CD14-positive monocyte (primary cell): ENCODE data around the gene ANKRD29. TPM values are rescaled to one million over a fixed set of nuclear protein-coding genes. Genes with fewer than 3 reads are reported as not detected.
A peak's percentile ranks its signal among the peaks of the same experiment; 100 is the strongest.

ENCODE experiments used
- DNase-seq, 3 donors: peaks; one replicate each; pipeline ENCODE4 v3.0.0-alpha.2; 2011 to 2022
- H2AFZ ChIP-seq: 2 replicates; pipeline ENCODE4 v1.6.0; 2012; ENCODE audit warnings: mild to moderate bottlenecking, low read depth, low read length, inconsistent platforms; ENCODE audit not compliant: insufficient read depth, poor library complexity, severe bottlenecking
- H3K27ac ChIP-seq, 2 donors: 1 replicate in 1 of 2; 2 replicates in 1 of 2; pipeline ENCODE4 v1.5.1; 2012 to 2013; ENCODE audit warnings: low read length in 2 of 2, control low read depth in 1 of 2, inconsistent platforms in 1 of 2, low read depth in 1 of 2, mild to moderate bottlenecking in 1 of 2
- H3K27me3 ChIP-seq, 2 donors: one replicate each; pipeline versions ENCODE4 v1.6.0 to v1.6.1; 2011 to 2013; ENCODE audit warnings: low read length in 2 of 2; ENCODE audit not compliant: control insufficient read depth in 2 of 2, insufficient read depth in 2 of 2
- H3K36me3 ChIP-seq, 2 donors: replicated peaks in 1 of 2; 1 replicate in 1 of 2; 2 replicates in 1 of 2; pipeline versions ENCODE4 v1.5.1 to v1.6.1; 2012 to 2013; ENCODE audit warnings: low read length in 2 of 2, control low read depth in 1 of 2, inconsistent platforms in 1 of 2, mild to moderate bottlenecking in 1 of 2; ENCODE audit not compliant: insufficient read depth in 2 of 2, control insufficient read depth in 1 of 2
- H3K4me1 ChIP-seq, 2 donors: 1 replicate in 1 of 2; 2 replicates in 1 of 2; pipeline versions ENCODE4 v1.5.1 to v1.6.1; 2012 to 2013; ENCODE audit warnings: low read length in 2 of 2, control low read depth in 1 of 2, inconsistent platforms in 1 of 2, mild to moderate bottlenecking in 1 of 2, moderate library complexity in 1 of 2; ENCODE audit not compliant: insufficient read depth in 2 of 2, control insufficient read depth in 1 of 2
- H3K4me2 ChIP-seq: replicated peaks from 2 replicates; pipeline ENCODE3; 2012; ENCODE audit warnings: low read length, moderate library complexity, mild to moderate bottlenecking; ENCODE audit not compliant: poor library complexity, severe bottlenecking; ENCODE audit errors: extremely low read depth
- H3K4me3 ChIP-seq, 3 experiments: fragments of 200-600 bp in 1 of 3; sonication (generic) in 1 of 3; replicated peaks in 1 of 3; 1 replicate in 2 of 3; 2 replicates in 1 of 3; pipeline ENCODE4 v1.5.1; 2011 to 2013; ENCODE audit warnings: low read length in 3 of 3, mild to moderate bottlenecking in 3 of 3, control low read depth in 2 of 3, low read depth in 2 of 3, inconsistent platforms in 1 of 3, moderate library complexity in 1 of 3
- H3K79me2 ChIP-seq: 2 replicates; pipeline ENCODE4 v1.6.0; 2012; ENCODE audit warnings: mild to moderate bottlenecking, control low read depth, inconsistent platforms, low read length, moderate library complexity; ENCODE audit not compliant: insufficient read depth
- H3K9ac ChIP-seq: 2 replicates; pipeline ENCODE4 v1.6.0; 2017; ENCODE audit warnings: low read length, mild to moderate bottlenecking; ENCODE audit not compliant: insufficient read depth, poor library complexity, severe bottlenecking
- H3K9me3 ChIP-seq, 2 donors: replicated peaks in 1 of 2; 1 replicate in 1 of 2; 2 replicates in 1 of 2; pipeline versions ENCODE4 v1.5.1 to v1.6.1; 2012 to 2013; ENCODE audit warnings: low read length in 2 of 2, control low read depth in 1 of 2; ENCODE audit not compliant: control insufficient read depth in 1 of 2, insufficient read depth in 1 of 2
- H4K20me1 ChIP-seq: 2 replicates; pipeline ENCODE4 v1.6.0; 2012; ENCODE audit warnings: mild to moderate bottlenecking, low read length, control low read depth, moderate library complexity; ENCODE audit not compliant: insufficient read depth
- H3K27ac Mint-ChIP-seq, 7 donors: one replicate each; pipeline ENCODE4 v1.8.0; 2020; ENCODE audit warnings: mild to moderate bottlenecking in 7 of 7, mixed read lengths in 7 of 7, moderate library complexity in 6 of 7, inconsistent platforms in 2 of 7
- H3K27me3 Mint-ChIP-seq, 3 donors: one replicate each; pipeline ENCODE4 v1.8.0; 2021 to 2022; ENCODE audit warnings: low read depth in 3 of 3, mild to moderate bottlenecking in 3 of 3, mixed read lengths in 3 of 3, moderate library complexity in 3 of 3, inconsistent platforms in 1 of 3
- H3K36me3 Mint-ChIP-seq, 2 donors: one replicate each; pipeline ENCODE4 v1.8.0; 2020; ENCODE audit warnings: mixed read lengths in 2 of 2, inconsistent platforms in 1 of 2, mild to moderate bottlenecking in 1 of 2
- H3K4me1 Mint-ChIP-seq: one replicate; pipeline ENCODE4 v1.8.0; 2020; ENCODE audit warnings: mild to moderate bottlenecking, mixed read lengths
- H3K4me3 Mint-ChIP-seq, 2 donors: one replicate each; pipeline ENCODE4 v1.8.0; 2020; ENCODE audit warnings: mild to moderate bottlenecking in 2 of 2, mixed read lengths in 2 of 2, moderate library complexity in 1 of 2
- H3K9me3 Mint-ChIP-seq, 7 donors: one replicate each; pipeline ENCODE4 v1.8.0; 2020 to 2022; ENCODE audit warnings: mixed read lengths in 7 of 7, mild to moderate bottlenecking in 6 of 7, moderate library complexity in 6 of 7, inconsistent platforms in 2 of 7
- WGBS: methylation state at CpG from one replicate; pipeline ENCODE4 v1.1.5; 2013; ENCODE audit warnings: missing lambda C conversion rate; ENCODE audit not compliant: insufficient coverage; 5-methylcytosine and 5-hydroxymethylcytosine counted together
- intact Hi-C, 2 donors: fragments of 100-400 bp; cut with micrococcal nuclease; formaldehyde crosslinking; loops; one replicate each; pipeline versions ENCODE4 v1.15.0 to v1.15.1; 2023
- polyA plus RNA-seq, 3 donors: library from polyadenylated mRNA; depleted of rRNA in 1 of 3; unstranded in 2 of 3; stranded (reverse) in 1 of 3; fragments of 300-500 nt in 2 of 3; fragments of >200 nt in 1 of 3; fragmentation: Illumina TruSeq in 2 of 3; gene quantifications; 1 replicate in 2 of 3; 2 replicates in 1 of 3; pipeline ENCODE4 v1.2.3, GENCODE V29; 2012 to 2021
- TF ChIP-seq, protein P1 (sequence below): fragments of 200-600 bp; IDR thresholded peaks from one replicate; pipeline ENCODE4 v1.8.0; 2022; ENCODE audit warnings: antibody characterized with exemption, mild to moderate bottlenecking

ANKRD29 gene
- polyA plus RNA-seq, 3 donors = 0.03 to 0.11 TPM; not detected in 1

DNA sequence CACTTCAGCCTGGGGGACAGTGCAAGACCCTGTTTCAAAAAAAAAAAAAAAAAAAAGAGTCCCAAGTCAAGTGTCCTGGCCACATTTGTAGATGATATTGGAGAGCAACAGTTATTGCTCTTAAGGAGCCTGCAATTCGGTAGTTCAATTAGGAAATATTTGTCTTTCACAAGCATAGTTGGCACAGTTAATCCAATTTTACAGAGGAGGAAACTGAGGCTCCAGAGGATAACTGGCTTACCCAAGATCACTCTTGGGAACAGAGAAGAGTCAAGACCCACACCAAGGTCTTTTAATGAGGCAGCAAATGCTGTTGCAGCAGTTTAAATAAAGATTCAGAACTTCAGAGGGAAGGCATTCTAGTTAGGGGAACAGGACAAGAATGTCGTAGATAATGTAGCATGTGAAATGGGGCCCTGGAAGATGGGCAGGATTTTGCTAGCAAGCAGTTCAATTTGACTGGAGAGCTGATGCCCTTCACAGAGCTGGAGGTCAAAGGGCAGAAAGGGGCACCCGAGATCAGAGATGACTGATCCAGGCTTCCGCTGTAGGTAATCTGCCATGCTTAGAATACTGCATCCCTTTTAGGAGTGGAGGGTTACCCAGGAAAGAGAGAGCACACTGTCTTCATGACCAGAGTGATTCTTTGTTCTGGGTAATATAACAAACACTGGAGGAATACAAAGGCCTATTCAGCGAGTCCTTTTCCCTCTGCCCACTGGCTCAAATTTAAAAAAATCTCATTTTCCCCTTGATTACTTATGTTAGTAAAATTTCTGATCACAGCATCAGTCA is 79.4 kb downstream of the ANKRD29 start:
- no peak overlapping the region for H3K4me3 ChIP-seq
- no peak overlapping the region for H3K4me2 ChIP-seq
- no peak overlapping the region for H3K27ac ChIP-seq
- Mint-ChIP-seq H3K36me3 (peaks cover 15 to 28% of the 10 kb centered on the region in 2 donors), H3K9me3 (no peaks in the 10 kb centered on the region), H3K27me3 (peaks cover 2 to 3% (median 2%) of the 10 kb centered on the region in 3 donors), H3K27ac (peak overlapping the region in 2 of 7 donors; percentile 26 to 60), H3K4me3 (no peak overlapping the region), H3K4me1 (peaks cover 67% of the 10 kb centered on the region)
- intact Hi-C loops = loop anchor here (10.0 kb wide), 2 partner anchors 128 to 348 kb away; partner anchors contain the start of gene RIOK3 (in 1 of the 2)
- TF ChIP-seq, protein P1, sequence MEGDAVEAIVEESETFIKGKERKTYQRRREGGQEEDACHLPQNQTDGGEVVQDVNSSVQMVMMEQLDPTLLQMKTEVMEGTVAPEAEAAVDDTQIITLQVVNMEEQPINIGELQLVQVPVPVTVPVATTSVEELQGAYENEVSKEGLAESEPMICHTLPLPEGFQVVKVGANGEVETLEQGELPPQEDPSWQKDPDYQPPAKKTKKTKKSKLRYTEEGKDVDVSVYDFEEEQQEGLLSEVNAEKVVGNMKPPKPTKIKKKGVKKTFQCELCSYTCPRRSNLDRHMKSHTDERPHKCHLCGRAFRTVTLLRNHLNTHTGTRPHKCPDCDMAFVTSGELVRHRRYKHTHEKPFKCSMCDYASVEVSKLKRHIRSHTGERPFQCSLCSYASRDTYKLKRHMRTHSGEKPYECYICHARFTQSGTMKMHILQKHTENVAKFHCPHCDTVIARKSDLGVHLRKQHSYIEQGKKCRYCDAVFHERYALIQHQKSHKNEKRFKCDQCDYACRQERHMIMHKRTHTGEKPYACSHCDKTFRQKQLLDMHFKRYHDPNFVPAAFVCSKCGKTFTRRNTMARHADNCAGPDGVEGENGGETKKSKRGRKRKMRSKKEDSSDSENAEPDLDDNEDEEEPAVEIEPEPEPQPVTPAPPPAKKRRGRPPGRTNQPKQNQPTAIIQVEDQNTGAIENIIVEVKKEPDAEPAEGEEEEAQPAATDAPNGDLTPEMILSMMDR = no peak
- H3K9me3 ChIP-seq = no peaks in the 10 kb centered on the region
- H4K20me1 ChIP-seq = peaks cover 58% of the 10 kb centered on the region
- no peaks in the 10 kb centered on the region for H3K27me3 ChIP-seq
- peaks cover 0 to 7% of the 10 kb centered on the region in 2 donors for H3K36me3 ChIP-seq
- peaks cover 71% of the 10 kb centered on the region for H3K79me2 ChIP-seq
- H2AFZ ChIP-seq = no peak overlapping the region
- H3K9ac ChIP-seq = no peak overlapping the region
- H3K4me1 ChIP-seq = peaks cover 52 to 57% of the 10 kb centered on the region in 2 donors
- no peak for DNase-seq
- WGBS = 95% methylated on average over 2 of the region's 5 CpGs

DNA sequence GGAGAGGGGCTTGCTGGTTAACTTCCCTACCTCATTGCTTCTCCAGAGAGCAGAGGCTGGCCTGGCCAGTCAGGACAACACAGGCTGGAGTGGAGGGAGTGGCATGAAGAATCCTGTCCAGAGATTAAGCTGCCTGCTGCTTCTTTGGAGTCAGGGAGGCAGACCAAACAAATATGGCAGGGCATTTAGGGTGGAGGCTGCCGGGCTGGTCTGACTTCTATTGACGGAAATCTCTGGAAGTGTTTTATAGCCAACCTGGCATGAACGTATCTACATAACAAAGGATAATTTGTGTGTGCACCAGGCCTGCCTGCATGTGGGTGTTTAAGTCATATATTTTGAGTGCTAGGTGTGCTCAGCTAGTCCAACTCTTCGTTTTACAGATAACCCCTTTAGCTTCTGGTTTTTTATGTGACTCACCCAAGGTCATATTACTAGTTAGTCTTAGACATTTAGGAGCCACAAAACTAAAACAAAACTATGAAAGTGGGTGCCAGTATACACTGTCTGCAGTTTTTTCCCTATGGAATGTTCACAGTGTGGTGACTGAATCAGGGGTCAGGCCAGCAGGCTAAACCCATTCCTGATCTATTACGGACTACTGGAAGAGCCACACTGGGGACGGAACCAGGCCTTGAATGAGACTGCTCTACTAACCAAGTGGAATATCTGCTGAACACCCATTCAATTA is 81.9 kb downstream of the ANKRD29 start:
- no peak overlapping the region for H3K4me3 Mint-ChIP-seq
- intact Hi-C loops = loop anchor here (10.0 kb wide), 2 partner anchors 126 to 346 kb away; partner anchors contain the start of gene RIOK3 (in 1 of the 2)
- Histone ChIP-seq H3K27ac (no peak overlapping the region), H3K9ac (no peak overlapping the region), H3K9me3 (no peaks in the 10 kb centered on the region), H3K4me3 (no peak overlapping the region), H3K79me2 (peaks cover 71% of the 10 kb centered on the region), H3K27me3 (no peaks in the 10 kb centered on the region), H3K36me3 (peaks cover 5 to 12% of the 10 kb centered on the region in 2 donors), H2AFZ (no peak overlapping the region), H3K4me2 (no peak overlapping the region), H3K4me1 (peaks cover 48 to 52% of the 10 kb centered on the region in 2 donors), H4K20me1 (peaks cover 66% of the 10 kb centered on the region)
- peaks cover 0 to 2% (median 0%) of the 10 kb centered on the region in 7 donors for H3K9me3 Mint-ChIP-seq
- H3K36me3 Mint-ChIP-seq = peaks cover 25 to 38% of the 10 kb centered on the region in 2 donors
- H3K27ac Mint-ChIP-seq = peak overlapping the region in 2 of 7 donors; percentile 28 to 51
- peaks cover 0 to 1% (median 0%) of the 10 kb centered on the region in 3 donors for H3K27me3 Mint-ChIP-seq
- no peak for DNase-seq
- 100% methylated on average over 4 of the region's 6 CpGs for WGBS
- TF ChIP-seq, protein P1 = no peak
- H3K4me1 Mint-ChIP-seq = peaks cover 64% of the 10 kb centered on the region
